HepG2 (cell line): ENCODE results near the gene CYP20A1. TPM values are rescaled to one million over a fixed set of nuclear protein-coding genes. Genes with fewer than 3 reads are reported as not detected.

Source experiments
- GZF1 ChIP-seq: sonication (generic); formaldehyde crosslinking; IDR thresholded peaks from 2 replicates; pipeline ENCODE4 v1.5.1; 2020; ENCODE audit warnings: mild to moderate bottlenecking, missing genetic modification reagents
- HMGXB4 ChIP-seq, 2 experiments: sonication (generic) in 1 of 2; formaldehyde crosslinking in 1 of 2; IDR thresholded peaks; 2 replicates each; pipeline versions ENCODE4 v1.4.0 to v1.6.1; 2018 to 2020; ENCODE audit warnings: missing genetic modification reagents in 2 of 2, borderline replicate concordance in 1 of 2, low read depth in 1 of 2, mild to moderate bottlenecking in 1 of 2, missing biosample characterization in 1 of 2
- HOXD1 ChIP-seq: sonication (generic); formaldehyde crosslinking; IDR thresholded peaks from 2 replicates; pipeline ENCODE4 v1.5.0; 2020; ENCODE audit warnings: missing genetic modification reagents
- KDM1A ChIP-seq: IDR thresholded peaks from 2 replicates; pipeline ENCODE4 v1.6.1; 2016; ENCODE audit warnings: missing compliant biosample characterization
- NFRKB ChIP-seq: fragments of 450-650 bp; IDR thresholded peaks from 2 replicates; pipeline ENCODE4 v1.6.1; 2017
- RNF219 ChIP-seq: sonication (generic); formaldehyde crosslinking; IDR thresholded peaks from 2 replicates; pipeline ENCODE4 v1.5.0; 2020; ENCODE audit warnings: mild to moderate bottlenecking, missing genetic modification reagents
- SNAPC4 ChIP-seq: sonication (generic); formaldehyde crosslinking; IDR thresholded peaks from 2 replicates; pipeline ENCODE4 v1.4.0; 2020; ENCODE audit warnings: mild to moderate bottlenecking, missing genetic modification reagents
- TBX2 ChIP-seq: sonication (generic); formaldehyde crosslinking; IDR thresholded peaks from 2 replicates; pipeline ENCODE4 v1.5.0; 2020; ENCODE audit warnings: missing genetic modification reagents, mild to moderate bottlenecking, borderline replicate concordance
- THYN1 ChIP-seq: sonication (generic); formaldehyde crosslinking; IDR thresholded peaks from 2 replicates; pipeline ENCODE4 v1.8.1; 2023; ENCODE audit warnings: low read depth, mild to moderate bottlenecking, moderate library complexity, missing genetic modification reagents, borderline replicate concordance
- ZFP36 ChIP-seq: fragments of 150-350 bp; IDR thresholded peaks from 2 replicates; pipeline ENCODE4 v1.6.1; 2018; ENCODE audit warnings: borderline replicate concordance, low read length, low read depth; ENCODE audit not compliant: partially characterized antibody
- ZKSCAN5 ChIP-seq: sonication (generic); formaldehyde crosslinking; IDR thresholded peaks from 2 replicates; pipeline ENCODE4 v1.5.1; 2020; ENCODE audit warnings: mild to moderate bottlenecking, missing genetic modification reagents
- ZNF12 ChIP-seq: sonication (generic); formaldehyde crosslinking; IDR thresholded peaks from 2 replicates; pipeline ENCODE4 v1.5.0; 2020; ENCODE audit warnings: missing genetic modification reagents
- ZNF124 ChIP-seq: sonication (generic); formaldehyde crosslinking; IDR thresholded peaks from 2 replicates; pipeline ENCODE4 v1.4.0; 2020; ENCODE audit warnings: missing genetic modification reagents
- ZNF160 ChIP-seq: sonication (generic); formaldehyde crosslinking; IDR thresholded peaks from 2 replicates; pipeline ENCODE4 v1.8.0; 2022; ENCODE audit warnings: mild to moderate bottlenecking, inconsistent platforms, missing genetic modification reagents
- ZNF234 ChIP-seq: sonication (generic); formaldehyde crosslinking; conservative IDR thresholded peaks from 2 replicates; pipeline ENCODE4 v1.5.1; 2020; ENCODE audit warnings: mild to moderate bottlenecking, missing genetic modification reagents
- ZNF556 ChIP-seq: sonication (generic); formaldehyde crosslinking; IDR thresholded peaks from 2 replicates; pipeline ENCODE4 v1.4.0; 2020; ENCODE audit warnings: mild to moderate bottlenecking, missing genetic modification reagents, borderline replicate concordance
- ZNF607 ChIP-seq: sonication (generic); formaldehyde crosslinking; IDR thresholded peaks from 2 replicates; pipeline ENCODE4 v1.5.1; 2020; ENCODE audit warnings: missing genetic modification reagents, mild to moderate bottlenecking, borderline replicate concordance
- ZNF784 ChIP-seq: sonication (generic); formaldehyde crosslinking; IDR thresholded peaks from 2 replicates; pipeline ENCODE4 v1.5.1; 2020; ENCODE audit warnings: missing genetic modification reagents, mild to moderate bottlenecking, borderline replicate concordance
- polyA plus RNA-seq, 8 experiments: library from polyadenylated mRNA; depleted of rRNA in 3 of 8; stranded (reverse) in 7 of 8; unstranded in 1 of 8; fragments of >200 nt; fragmentation: Illumina TruSeq in 4 of 8; extraction: Trizol in 4 of 8; gene quantifications; 2 replicates each; pipeline versions ENCODE4 v1.2.1 to v1.2.3, GENCODE V29; 2011 to 2016; ENCODE audit warnings: low read depth in 4 of 8, missing spikeins in 1 of 8, mixed read lengths in 1 of 8; ENCODE audit not compliant: insufficient read depth in 1 of 8
- total RNA-seq, 5 experiments: library from RNA; depleted of rRNA; stranded (reverse); fragments of >200 nt; fragmentation: Illumina TruSeq; extraction: Trizol; gene quantifications; 2 replicates each; pipeline ENCODE4 v1.2.3, GENCODE V29; 2016; ENCODE audit warnings: low read depth in 1 of 5

CYP20A1 gene
- total and polyA plus RNA-seq, 2 of the 13 experiments (the other 11 are each of a cell fraction or from before 2014, with no cell fraction given) = 9.6 to 35.3 TPM

- TF ChIP-seq ZNF784 (CRISPR knock-in tag) = peak; percentile 78
- peak; percentile 80 for TF ChIP-seq HOXD1 (CRISPR knock-in tag)
- TF ChIP-seq RNF219 (CRISPR knock-in tag) = peak; percentile 98
- peak; percentile 88; the same call in 1 of the 2 replicates for TF ChIP-seq GZF1 (CRISPR knock-in tag)
- TF ChIP-seq KDM1A = 0 out of 2 replicates have a peak, but pooled peaks have one; percentile 13
- TF ChIP-seq ZFP36 = no peak
- TF ChIP-seq ZNF556 (CRISPR knock-in tag) = peak; percentile 32; the same call in 1 of the 2 replicates
- TF ChIP-seq ZNF160 = peak; percentile 89
- peak; percentile 47; the same call in 1 of the 2 replicates for TF ChIP-seq THYN1 (CRISPR knock-in tag)
- peak; percentile 99; the same call in 1 of the 2 replicates for TF ChIP-seq ZNF234 (CRISPR knock-in tag)
- TF ChIP-seq NFRKB = no peak
- TF ChIP-seq ZNF607 = peak; percentile 93
- peak; percentile 91 to 95 for TF ChIP-seq HMGXB4 (CRISPR knock-in tag; IDR thresholded peaks at IDR 0.05; ENCODE audit: borderline replicate concordance in 1 of 2, low read depth in 1 of 2)
- peak; percentile 87; the same call in 1 of the 2 replicates for TF ChIP-seq ZNF124 (CRISPR knock-in tag)
- TF ChIP-seq ZKSCAN5 (CRISPR knock-in tag) = no peak
- TF ChIP-seq TBX2 (CRISPR knock-in tag) = peak; percentile 95
- peak; percentile 98 for TF ChIP-seq SNAPC4
- peak; percentile 94 for TF ChIP-seq ZNF12 (CRISPR knock-in tag)
These were observed at the start of gene CYP20A1 (continued) for GRCh38 chr2:203238704-203239526.
